ENCODE measurements around the gene NTRK3.

Gene NTRK3

DNA sequence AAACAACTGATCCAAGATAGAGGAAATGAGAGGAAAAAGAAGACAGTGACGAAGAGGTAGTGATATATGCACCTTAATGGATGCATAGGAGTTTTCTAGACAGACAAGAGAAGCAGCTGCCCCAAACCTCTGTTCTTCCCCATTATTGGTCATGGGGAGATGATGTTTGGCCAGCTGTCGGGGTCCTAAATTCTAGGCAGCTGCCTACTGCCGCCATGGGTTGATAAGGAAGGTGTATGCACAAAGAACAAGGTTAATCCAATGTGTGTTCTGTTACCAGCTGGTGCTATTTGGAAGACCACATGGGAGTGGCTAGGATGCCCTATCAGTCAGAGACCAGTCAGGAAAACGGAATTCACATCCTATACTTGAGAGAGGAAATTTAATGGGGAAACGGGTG lies 47.4 kb downstream of the NTRK3 start:
- H3K9ac ChIP-seq (ENCODE audit: low read depth, low read length): no peak overlapping the region

DNA sequence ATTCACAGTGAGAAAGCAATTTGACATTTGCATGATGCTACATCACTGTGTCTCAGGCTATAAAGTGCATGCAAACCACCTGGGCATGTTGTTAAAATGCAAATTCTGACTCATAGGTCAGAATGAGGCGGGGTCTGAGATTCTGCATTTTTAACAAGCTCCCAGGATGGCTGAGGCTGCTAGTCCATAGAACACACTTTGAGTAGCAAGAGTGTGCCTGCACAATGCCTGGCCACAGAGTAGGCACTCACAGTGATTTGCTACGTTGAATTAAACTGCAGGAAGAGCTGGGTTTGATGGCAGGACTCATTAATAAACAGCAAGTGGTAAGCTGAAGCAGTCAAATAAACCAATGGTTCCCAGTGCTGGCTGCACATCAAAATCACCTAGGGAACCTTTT lies 48.1 kb downstream of the NTRK3 start:
- Histone ChIP-seq H4K20me1 (ENCODE audit: insufficient read depth, low read length) (no peaks in the 10 kb centered on the region), H3K4me2 (ENCODE audit: insufficient read depth, low read length) (no peak overlapping the region), H3K36me3 (ENCODE audit: insufficient read depth, low read length) (no peaks in the 10 kb centered on the region), H3K27me3 (ENCODE audit: insufficient read depth, low read length, poor library complexity) (peaks cover 3% of the 10 kb centered on the region), H2AFZ (ENCODE audit: low read depth, low read length) (no peak overlapping the region), H3K9me3 (ENCODE audit: insufficient read depth, low read length, severe bottlenecking) (no peaks in the 10 kb centered on the region), H3K27ac (ENCODE audit: low read length) (no peak overlapping the region), H3K4me3 (ENCODE audit: low read depth in 1 of 2, low read length in 2 of 2) (no peak overlapping the region), H3K4me1 (ENCODE audit: insufficient read depth, low read length) (no peaks in the 10 kb centered on the region), H3K79me2 (ENCODE audit: insufficient read depth, low read length) (no peaks in the 10 kb centered on the region), H3K9ac (ENCODE audit: low read depth, low read length) (no peak overlapping the region)
- TF ChIP-seq, protein P1, sequence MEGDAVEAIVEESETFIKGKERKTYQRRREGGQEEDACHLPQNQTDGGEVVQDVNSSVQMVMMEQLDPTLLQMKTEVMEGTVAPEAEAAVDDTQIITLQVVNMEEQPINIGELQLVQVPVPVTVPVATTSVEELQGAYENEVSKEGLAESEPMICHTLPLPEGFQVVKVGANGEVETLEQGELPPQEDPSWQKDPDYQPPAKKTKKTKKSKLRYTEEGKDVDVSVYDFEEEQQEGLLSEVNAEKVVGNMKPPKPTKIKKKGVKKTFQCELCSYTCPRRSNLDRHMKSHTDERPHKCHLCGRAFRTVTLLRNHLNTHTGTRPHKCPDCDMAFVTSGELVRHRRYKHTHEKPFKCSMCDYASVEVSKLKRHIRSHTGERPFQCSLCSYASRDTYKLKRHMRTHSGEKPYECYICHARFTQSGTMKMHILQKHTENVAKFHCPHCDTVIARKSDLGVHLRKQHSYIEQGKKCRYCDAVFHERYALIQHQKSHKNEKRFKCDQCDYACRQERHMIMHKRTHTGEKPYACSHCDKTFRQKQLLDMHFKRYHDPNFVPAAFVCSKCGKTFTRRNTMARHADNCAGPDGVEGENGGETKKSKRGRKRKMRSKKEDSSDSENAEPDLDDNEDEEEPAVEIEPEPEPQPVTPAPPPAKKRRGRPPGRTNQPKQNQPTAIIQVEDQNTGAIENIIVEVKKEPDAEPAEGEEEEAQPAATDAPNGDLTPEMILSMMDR (IDR thresholded peaks at IDR 0.05; ENCODE audit: borderline replicate concordance, extremely low read depth, low read length, poor library complexity, severe bottlenecking): no peak
- no peak for TF ChIP-seq EZH2 (IDR thresholded peaks at IDR 0.05; ENCODE audit: borderline replicate concordance, low read depth, low read length, severe bottlenecking)
- DNase-seq: no peak
- no peak for ATAC-seq (ENCODE audit: insufficient read depth, low read depth)

More for the DNA sequence above, 47.4 kb downstream of the NTRK3 start:
- TF ChIP-seq EZH2 (IDR thresholded peaks at IDR 0.05; ENCODE audit: borderline replicate concordance, low read depth, low read length, severe bottlenecking): no peak
- TF ChIP-seq, protein P1 (IDR thresholded peaks at IDR 0.05; ENCODE audit: borderline replicate concordance, extremely low read depth, low read length, poor library complexity, severe bottlenecking): no peak
- DNase-seq (no peak), ATAC-seq (ENCODE audit: insufficient read depth, low read depth) (no peak)
- Histone ChIP-seq H3K4me2 (ENCODE audit: insufficient read depth, low read length) (no peak overlapping the region), H3K4me1 (ENCODE audit: insufficient read depth, low read length) (no peaks in the 10 kb centered on the region), H3K27ac (ENCODE audit: low read length) (no peak overlapping the region), H2AFZ (ENCODE audit: low read depth, low read length) (no peak overlapping the region), H3K36me3 (ENCODE audit: insufficient read depth, low read length) (no peaks in the 10 kb centered on the region), H4K20me1 (ENCODE audit: insufficient read depth, low read length) (no peaks in the 10 kb centered on the region), H3K4me3 (ENCODE audit: low read depth in 1 of 2, low read length in 2 of 2) (no peak overlapping the region), H3K79me2 (ENCODE audit: insufficient read depth, low read length) (no peaks in the 10 kb centered on the region), H3K27me3 (ENCODE audit: insufficient read depth, low read length, poor library complexity) (peaks cover 3% of the 10 kb centered on the region), H3K9me3 (ENCODE audit: insufficient read depth, low read length, severe bottlenecking) (no peaks in the 10 kb centered on the region)

DNA sequence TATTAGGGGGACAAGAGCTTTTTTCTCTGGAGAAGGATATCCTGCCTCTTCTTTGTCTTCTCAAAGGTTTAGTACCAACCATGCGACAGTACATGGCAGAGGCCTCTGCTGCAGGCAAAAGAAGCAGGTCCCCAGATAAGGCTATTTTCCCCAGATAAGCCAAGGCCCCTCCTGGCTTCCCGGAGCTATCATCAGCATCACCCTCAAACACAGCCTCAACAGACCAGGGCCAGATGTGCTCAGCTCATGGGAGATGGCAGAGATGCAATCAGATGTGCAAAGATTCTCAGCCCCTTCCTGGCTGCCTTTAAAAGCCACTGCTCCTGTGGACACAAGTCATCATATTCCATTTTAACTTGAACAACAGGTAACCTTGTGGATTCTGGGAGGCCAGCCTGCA lies 49.0 kb downstream of the NTRK3 start:
- Histone ChIP-seq H3K4me3 (ENCODE audit: low read depth in 1 of 2, low read length in 2 of 2) (no peak overlapping the region), H4K20me1 (ENCODE audit: insufficient read depth, low read length) (no peaks in the 10 kb centered on the region), H3K79me2 (ENCODE audit: insufficient read depth, low read length) (no peaks in the 10 kb centered on the region), H3K27me3 (ENCODE audit: insufficient read depth, low read length, poor library complexity) (peaks cover 3% of the 10 kb centered on the region), H3K4me2 (ENCODE audit: insufficient read depth, low read length) (no peak overlapping the region), H3K9me3 (ENCODE audit: insufficient read depth, low read length, severe bottlenecking) (no peaks in the 10 kb centered on the region), H3K9ac (ENCODE audit: low read depth, low read length) (no peak overlapping the region), H3K36me3 (ENCODE audit: insufficient read depth, low read length) (no peaks in the 10 kb centered on the region), H3K4me1 (ENCODE audit: insufficient read depth, low read length) (no peaks in the 10 kb centered on the region), H2AFZ (ENCODE audit: low read depth, low read length) (no peak overlapping the region), H3K27ac (ENCODE audit: low read length) (no peak overlapping the region)
- ATAC-seq (ENCODE audit: insufficient read depth, low read depth) (no peak), DNase-seq (no peak)
- TF ChIP-seq EZH2 (IDR thresholded peaks at IDR 0.05; ENCODE audit: borderline replicate concordance, low read depth, low read length, severe bottlenecking): no peak
- TF ChIP-seq, protein P1 (IDR thresholded peaks at IDR 0.05; ENCODE audit: borderline replicate concordance, extremely low read depth, low read length, poor library complexity, severe bottlenecking): no peak

DNA sequence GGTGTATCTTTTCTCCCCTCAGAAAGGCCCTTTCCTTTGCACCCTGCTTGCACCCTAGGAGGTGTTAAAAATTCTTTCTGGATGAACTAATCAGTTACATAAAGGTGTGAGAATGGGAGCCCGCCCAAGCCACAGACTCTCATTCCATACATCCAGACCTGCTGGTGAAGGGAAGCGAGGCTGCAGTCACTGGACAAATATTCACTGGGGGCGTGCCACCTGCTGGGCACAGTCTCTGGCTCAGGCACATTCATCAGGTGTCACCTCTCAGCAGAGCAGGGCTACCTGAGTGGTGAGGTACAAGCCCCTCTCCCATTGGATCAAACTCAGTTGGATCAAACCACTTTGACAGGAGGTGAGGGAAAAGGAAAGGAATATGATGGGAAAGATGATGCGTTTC lies 52.0 kb downstream of the NTRK3 start:
- DNase-seq (no peak), ATAC-seq (ENCODE audit: insufficient read depth, low read depth) (no peak)
- Histone ChIP-seq H2AFZ (ENCODE audit: low read depth, low read length) (no peak overlapping the region), H3K4me1 (ENCODE audit: insufficient read depth, low read length) (no peaks in the 10 kb centered on the region), H3K9ac (ENCODE audit: low read depth, low read length) (no peak overlapping the region), H3K27ac (ENCODE audit: low read length) (no peak overlapping the region), H4K20me1 (ENCODE audit: insufficient read depth, low read length) (no peaks in the 10 kb centered on the region), H3K27me3 (ENCODE audit: insufficient read depth, low read length, poor library complexity) (peaks cover 3% of the 10 kb centered on the region), H3K9me3 (ENCODE audit: insufficient read depth, low read length, severe bottlenecking) (no peaks in the 10 kb centered on the region), H3K4me2 (ENCODE audit: insufficient read depth, low read length) (no peak overlapping the region), H3K79me2 (ENCODE audit: insufficient read depth, low read length) (no peaks in the 10 kb centered on the region), H3K36me3 (ENCODE audit: insufficient read depth, low read length) (no peaks in the 10 kb centered on the region), H3K4me3 (ENCODE audit: low read depth in 1 of 2, low read length in 2 of 2) (no peak overlapping the region)
- TF ChIP-seq EZH2 (IDR thresholded peaks at IDR 0.05; ENCODE audit: borderline replicate concordance, low read depth, low read length, severe bottlenecking): no peak
- TF ChIP-seq, protein P1 (IDR thresholded peaks at IDR 0.05; ENCODE audit: borderline replicate concordance, extremely low read depth, low read length, poor library complexity, severe bottlenecking): no peak
